Liver (tissue), 9 donors: ENCODE results near the gene TRIM23. TPM values are rescaled to one million over a fixed set of nuclear protein-coding genes. Genes with fewer than 3 reads are reported as not detected.

ENCODE experiments used
- DNase-seq: peaks from one replicate; pipeline ENCODE4 v3.0.0-alpha.2; 2017; ENCODE audit warnings: low spot score
- H3K27ac ChIP-seq, 2 donors: one replicate each; pipeline ENCODE4 v1.7.0; 2013; ENCODE audit warnings: inconsistent platforms in 2 of 2, low read length in 2 of 2, control low read depth in 1 of 2, low read depth in 1 of 2, mild to moderate bottlenecking in 1 of 2
- H3K27me3 ChIP-seq, 4 donors: one replicate each; pipeline versions ENCODE4 v1.6.1 to v1.7.0; 2013; ENCODE audit warnings: low read length in 3 of 4, inconsistent platforms in 1 of 4, mild to moderate bottlenecking in 1 of 4, moderate library complexity in 1 of 4; ENCODE audit not compliant: control insufficient read depth in 4 of 4, insufficient read depth in 4 of 4
- H3K36me3 ChIP-seq, 4 donors: one replicate each; pipeline versions ENCODE4 v1.6.1 to v1.7.0; 2013; ENCODE audit warnings: low read length in 3 of 4, mild to moderate bottlenecking in 3 of 4, low read depth in 1 of 4, moderate library complexity in 1 of 4; ENCODE audit not compliant: control insufficient read depth in 4 of 4, insufficient read depth in 3 of 4
- H3K4me1 ChIP-seq, 4 donors: one replicate each; pipeline versions ENCODE4 v1.6.1 to v1.7.0; 2013; ENCODE audit warnings: low read length in 3 of 4, mild to moderate bottlenecking in 3 of 4, moderate library complexity in 1 of 4; ENCODE audit not compliant: control insufficient read depth in 4 of 4, insufficient read depth in 4 of 4
- H3K4me3 ChIP-seq, 3 donors: one replicate each; pipeline versions ENCODE4 v1.6.1 to v1.7.0; 2013; ENCODE audit warnings: low read length in 3 of 3, control low read depth in 1 of 3, low read depth in 1 of 3, mild to moderate bottlenecking in 1 of 3
- H3K9ac ChIP-seq, 2 donors: one replicate each; pipeline ENCODE4 v1.7.0; 2013; ENCODE audit warnings: low read length in 2 of 2, mild to moderate bottlenecking in 2 of 2, moderate library complexity in 2 of 2, control low read depth in 1 of 2, low read depth in 1 of 2
- H3K9me3 ChIP-seq, 4 donors: one replicate each; pipeline versions ENCODE4 v1.6.1 to v1.7.0; 2013; ENCODE audit warnings: low read length in 3 of 4; ENCODE audit not compliant: control insufficient read depth in 4 of 4
- ATF3 ChIP-seq: IDR thresholded peaks from 2 replicates; pipeline ENCODE4 v1.6.1; 2016; ENCODE audit warnings: antibody characterized with exemption
- CTCF ChIP-seq: fragments of 150-350 bp; IDR thresholded peaks from 2 replicates; pipeline ENCODE4 v1.5.1; 2017; ENCODE audit warnings: improper control_type of control experiment, low read depth, low read length; ENCODE audit not compliant: missing input control
- EGR1 ChIP-seq, 2 donors: IDR thresholded peaks; 2 replicates each; pipeline ENCODE4 v1.6.1; 2016 to 2018; ENCODE audit warnings: antibody characterized with exemption in 2 of 2, low read depth in 2 of 2
- FOXA1 ChIP-seq: IDR thresholded peaks from 2 replicates; pipeline ENCODE4 v1.6.1; 2016; ENCODE audit warnings: antibody characterized with exemption
- FOXA2 ChIP-seq: IDR thresholded peaks from 2 replicates; pipeline ENCODE4 v1.6.1; 2016; ENCODE audit warnings: antibody characterized with exemption
- GABPA ChIP-seq, 2 donors: IDR thresholded peaks in 1 of 2; conservative IDR thresholded peaks in 1 of 2; 2 replicates each; pipeline ENCODE4 v1.6.1; 2016; ENCODE audit warnings: antibody characterized with exemption in 2 of 2, mild to moderate bottlenecking in 1 of 2, moderate library complexity in 1 of 2
- HNF4A ChIP-seq, 2 donors: conservative IDR thresholded peaks; 2 replicates each; pipeline ENCODE4 v1.6.1; 2016; ENCODE audit warnings: antibody characterized with exemption in 2 of 2, mild to moderate bottlenecking in 2 of 2
- HNF4G ChIP-seq: IDR thresholded peaks from 2 replicates; pipeline ENCODE4 v1.6.1; 2016; ENCODE audit warnings: antibody characterized with exemption
- JUND ChIP-seq, 2 donors: IDR thresholded peaks; 2 replicates each; pipeline ENCODE4 v1.6.1; 2016; ENCODE audit warnings: antibody characterized with exemption in 2 of 2
- MAX ChIP-seq: IDR thresholded peaks from 2 replicates; pipeline ENCODE4 v1.6.1; 2016; ENCODE audit warnings: antibody characterized with exemption
- NR2F2 ChIP-seq: IDR thresholded peaks from 2 replicates; pipeline ENCODE4 v1.6.1; 2016; ENCODE audit warnings: antibody characterized with exemption
- RAD21 ChIP-seq, 2 donors: IDR thresholded peaks; 2 replicates each; pipeline ENCODE4 v1.6.1; 2016; ENCODE audit warnings: antibody characterized with exemption in 2 of 2, mild to moderate bottlenecking in 2 of 2
- REST ChIP-seq: IDR thresholded peaks from 2 replicates; pipeline ENCODE4 v1.6.1; 2016; ENCODE audit warnings: antibody characterized with exemption, mild to moderate bottlenecking
- RXRA ChIP-seq, 2 donors: IDR thresholded peaks; 2 replicates each; pipeline ENCODE4 v1.6.1; 2017 to 2018; ENCODE audit warnings: antibody characterized with exemption in 2 of 2, mild to moderate bottlenecking in 1 of 2
- SP1 ChIP-seq: IDR thresholded peaks from 2 replicates; pipeline ENCODE4 v1.6.1; 2018; ENCODE audit warnings: antibody characterized with exemption, mild to moderate bottlenecking
- TAF1 ChIP-seq: conservative IDR thresholded peaks from 2 replicates; pipeline ENCODE4 v1.6.1; 2016; ENCODE audit warnings: antibody characterized with exemption, mild to moderate bottlenecking
- YY1 ChIP-seq: IDR thresholded peaks from 2 replicates; pipeline ENCODE4 v1.6.1; 2016; ENCODE audit warnings: antibody characterized with exemption, mild to moderate bottlenecking
- ZBTB33 ChIP-seq: IDR thresholded peaks from 2 replicates; pipeline ENCODE4 v1.6.1; 2016; ENCODE audit warnings: antibody characterized with exemption
- WGBS: extraction: QIAGEN DNeasy Blood & Tissue Kit; methylation state at CpG from one replicate; pipeline ENCODE4 v1.1.7; 2013; 5-methylcytosine and 5-hydroxymethylcytosine counted together
- polyA plus RNA-seq, 2 donors: library from polyadenylated mRNA; stranded (reverse) in 1 of 2; unstranded in 1 of 2; fragments of 200-250 nt in 1 of 2; fragments of >200 nt in 1 of 2; fragmentation: Nextera tagmentation in 1 of 2; extraction: Ambion mirVana in 1 of 2; gene quantifications; one replicate each; pipeline versions ENCODE4 v1.2.1 to v1.2.3, GENCODE V29; 2013 to 2015
- total RNA-seq, 2 donors: library from RNA; depleted of rRNA; stranded (reverse); fragments of >200 nt; gene quantifications; one replicate each; pipeline ENCODE4 v1.2.3, GENCODE V29; 2014
- donor health status: healthy.
- donor health status: healthy.
- donor health status: healthy.
- donor health status: healthy.
- donor health status: healthy.

TRIM23 gene
- total and polyA plus RNA-seq, 4 donors: 3.1 to 25.0 (median 9.1) TPM

GRCh38 chr5:65647941-65648340 is 23.8 kb upstream of the TRIM23 start:
- no peak for TF ChIP-seq ATF3
- TF ChIP-seq CTCF: no peak
- TF ChIP-seq SP1: no peak
- no peak for TF ChIP-seq EGR1 (IDR thresholded peaks at IDR 0.05; ENCODE audit: low read depth in 2 of 2)
- TF ChIP-seq ZBTB33: no peak
- no peak for TF ChIP-seq GABPA (IDR thresholded peaks at IDR 0.05 in 1 of 2, conservative IDR thresholded peaks at IDR 0.05 in 1 of 2)
- no peak for TF ChIP-seq FOXA2
- TF ChIP-seq REST: no peak
- TF ChIP-seq JUND (IDR thresholded peaks at IDR 0.05): no peak
- no peak for TF ChIP-seq RXRA (IDR thresholded peaks at IDR 0.05)
- TF ChIP-seq HNF4G: no peak
- no peak for TF ChIP-seq HNF4A (conservative IDR thresholded peaks at IDR 0.05)
- no peak for TF ChIP-seq FOXA1
- no peak for TF ChIP-seq RAD21 (IDR thresholded peaks at IDR 0.05)
- no peak for TF ChIP-seq YY1
- no peak for TF ChIP-seq TAF1
- Histone ChIP-seq H3K27ac (no peak overlapping the region), H3K4me3 (no peak overlapping the region), H3K36me3 (peaks cover 0 to 10% (median 3%) of the 10 kb centered on the region in 4 donors), H3K4me1 (no peaks in the 10 kb centered on the region), H3K9ac (no peak overlapping the region), H3K27me3 (no peaks in the 10 kb centered on the region), H3K9me3 (no peaks in the 10 kb centered on the region)
- no peak for DNase-seq

- Histone ChIP-seq H3K4me1 (no peaks in the 10 kb centered on the region), H3K9ac (no peak overlapping the region), H3K27ac (no peak overlapping the region), H3K27me3 (no peaks in the 10 kb centered on the region), H3K9me3 (no peaks in the 10 kb centered on the region), H3K36me3 (peaks cover 0 to 10% (median 3%) of the 10 kb centered on the region in 4 donors), H3K4me3 (no peak overlapping the region)
- WGBS: 97% methylated on average over 2 of the region's 2 CpGs
- no peak for DNase-seq
- TF ChIP-seq CTCF (no peak), ATF3 (no peak), GABPA (IDR thresholded peaks at IDR 0.05 in 1 of 2, conservative IDR thresholded peaks at IDR 0.05 in 1 of 2) (no peak), RXRA (IDR thresholded peaks at IDR 0.05) (no peak), HNF4A (conservative IDR thresholded peaks at IDR 0.05) (no peak), FOXA1 (no peak), JUND (IDR thresholded peaks at IDR 0.05) (no peak), HNF4G (no peak), EGR1 (IDR thresholded peaks at IDR 0.05; ENCODE audit: low read depth in 2 of 2) (no peak), NR2F2 (no peak), YY1 (no peak), RAD21 (IDR thresholded peaks at IDR 0.05) (no peak), MAX (no peak), ZBTB33 (no peak), FOXA2 (no peak), TAF1 (no peak), SP1 (no peak)
These were observed 22.8 kb upstream of the TRIM23 start for GRCh38 chr5:65646938-65647337.
